OCI-LY7 (cell line): ENCODE results near the gene SIGLEC6. TPM values are rescaled to one million over a fixed set of nuclear protein-coding genes. Genes with fewer than 3 reads are reported as not detected.

Experiments
- BruUV-seq: library from RNA; stranded (reverse); fragments of 400-500 nt; replicated peaks from 2 replicates; lab custom pipeline; 2021; lab: Mats Ljungman, UMichigan
- CTCF ChIA-PET: fragments of 300-600 bp; sonication (Branson Sonifier 250); formaldehyde crosslinking; loops from one replicate; lab custom pipeline; 2022; ENCODE audit warnings: antibody characterized with exemption; ENCODE audit not compliant: unreplicated experiment; lab: Charles Lee
- POLR2A ChIA-PET: fragments of 300-600 bp; sonication (Branson Sonifier 250); formaldehyde crosslinking; loops from one replicate; lab custom pipeline; 2022; ENCODE audit warnings: antibody characterized with exemption; lab: Charles Lee
- DNase-seq: peaks from one replicate; pipeline ENCODE4 v3.0.0-alpha.2; 2015; ENCODE audit warnings: low spot score
- H2AFZ ChIP-seq: fragments of 200-600 bp; sonication (generic), shearing (Covaris generic); 2 replicates; pipeline ENCODE4 v1.6.1; 2014; ENCODE audit warnings: mild to moderate bottlenecking, antibody characterized with exemption, low read length, moderate library complexity
- H3K27ac ChIP-seq: fragments of 200-600 bp; sonication (generic); 2 replicates; pipeline ENCODE4 v1.5.1; 2014; ENCODE audit warnings: mixed run types, low read depth, mild to moderate bottlenecking, moderate library complexity, low read length, inconsistent platforms; ENCODE audit not compliant: poor library complexity, severe bottlenecking
- H3K36me3 ChIP-seq: fragments of 200-600 bp; sonication (generic); 2 replicates; pipeline ENCODE4 v1.6.1; 2014; ENCODE audit warnings: mild to moderate bottlenecking, antibody characterized with exemption, low read length, moderate library complexity, mixed read lengths; ENCODE audit not compliant: insufficient read depth
- H3K4me1 ChIP-seq: fragments of 200-600 bp; sonication (generic); 2 replicates; pipeline ENCODE4 v1.5.1; 2014; ENCODE audit warnings: mild to moderate bottlenecking, low read length; ENCODE audit not compliant: insufficient read depth, poor library complexity, severe bottlenecking
- H3K4me2 ChIP-seq: fragments of 200-600 bp; sonication (generic); 2 replicates; pipeline ENCODE4 v1.6.1; 2014; ENCODE audit warnings: mild to moderate bottlenecking, low read length
- H3K4me3 ChIP-seq: fragments of 200-600 bp; sonication (generic); 2 replicates; pipeline ENCODE4 v1.5.1; 2014; ENCODE audit warnings: mild to moderate bottlenecking, low read depth, low read length; ENCODE audit not compliant: poor library complexity, severe bottlenecking
- H3K79me2 ChIP-seq: fragments of 200-600 bp; sonication (generic); 2 replicates; pipeline ENCODE4 v1.6.1; 2016; ENCODE audit warnings: low read depth, mild to moderate bottlenecking, low read length, moderate library complexity, mixed read lengths; ENCODE audit not compliant: insufficient read depth
- H3K9me2 ChIP-seq: fragments of 200-600 bp; sonication (generic); 2 replicates; pipeline ENCODE4 v1.6.1; 2016; ENCODE audit warnings: mild to moderate bottlenecking, low read length, mixed read lengths; ENCODE audit not compliant: insufficient read depth
- H3K9me3 ChIP-seq: fragments of 200-600 bp; sonication (generic); 2 replicates; pipeline ENCODE4 v1.6.1; 2014; ENCODE audit warnings: mild to moderate bottlenecking, mixed run types, low read length, mixed read lengths
- H4K20me1 ChIP-seq: fragments of 200-600 bp; sonication (generic); 2 replicates; pipeline ENCODE4 v1.6.1; 2014; ENCODE audit warnings: mild to moderate bottlenecking, antibody characterized with exemption, low read length, moderate library complexity, mixed read lengths; ENCODE audit not compliant: insufficient read depth
- EZH2phosphoT487 ChIP-seq: fragments of 200-600 bp; sonication (generic); IDR thresholded peaks from 2 replicates; pipeline ENCODE4 v1.6.1; 2018; ENCODE audit warnings: low read depth, borderline replicate concordance, mild to moderate bottlenecking, mixed run types, antibody characterized with exemption, low read length, moderate library complexity, mixed read lengths
- intact Hi-C: fragments of 100-400 bp; cut with micrococcal nuclease; formaldehyde crosslinking; loops from one replicate; pipeline ENCODE4 v1.10.0; 2022; ENCODE audit not compliant: unreplicated experiment
- total RNA-seq, 2 experiments: library from RNA; depleted of rRNA in 1 of 2; stranded (reverse); fragments of >200 nt in 1 of 2; shearing (Covaris generic) in 1 of 2; gene quantifications; 2 replicates each; pipeline ENCODE4 v1.2.3, GENCODE V29; 2014 to 2022
- TF ChIP-seq, protein P1 (sequence below): fragments of 200-600 bp; sonication (generic); conservative IDR thresholded peaks from 2 replicates; pipeline ENCODE4 v1.5.1; 2014; ENCODE audit warnings: mild to moderate bottlenecking, antibody characterized with exemption, low read length, moderate library complexity, mixed read lengths

The SIGLEC6 gene
- total RNA-seq, 2 experiments from 2014 or later, result not detected

DNA sequence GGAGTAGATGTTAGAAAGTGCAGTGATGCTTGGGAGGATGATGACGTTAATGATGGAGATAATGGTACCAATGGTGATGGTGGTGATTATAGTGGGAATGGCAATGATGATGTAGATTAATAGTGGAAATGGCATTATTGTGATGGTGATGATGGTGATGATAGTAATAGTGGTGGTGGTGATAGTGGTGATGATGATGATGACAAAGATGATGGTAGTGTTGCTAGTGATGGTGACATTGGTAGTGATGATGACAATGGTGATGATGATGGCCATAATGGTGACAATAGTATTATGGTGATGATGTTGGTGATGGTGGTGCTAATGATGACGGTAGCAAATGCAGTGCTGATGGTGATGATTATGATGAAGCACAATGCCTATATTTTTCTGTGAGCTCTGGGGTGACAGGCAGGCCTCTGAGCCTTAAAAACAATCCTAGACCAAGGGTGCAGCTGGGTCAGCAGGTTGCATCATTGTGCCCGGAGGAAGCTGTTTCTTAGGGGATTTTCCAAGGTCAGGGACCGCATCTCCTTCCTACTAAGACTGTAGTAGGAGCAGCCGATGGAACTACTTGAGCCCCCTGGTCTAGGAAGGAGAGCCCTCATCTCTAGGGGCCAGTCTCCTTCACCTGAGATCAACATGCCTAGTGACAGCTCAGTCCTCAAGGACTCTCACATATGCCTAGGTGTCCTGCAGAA lies 45.4 kb downstream of the SIGLEC6 start:
- Histone ChIP-seq H4K20me1 (no peaks in the 10 kb centered on the region), H3K27ac (no peak overlapping the region), H2AFZ (no peak overlapping the region), H3K79me2 (no peaks in the 10 kb centered on the region), H3K9me3 (no peaks in the 10 kb centered on the region), H3K36me3 (no peaks in the 10 kb centered on the region), H3K9me2 (no peaks in the 10 kb centered on the region), H3K4me2 (no peak overlapping the region), H3K4me3 (no peak overlapping the region), H3K4me1 (no peaks in the 10 kb centered on the region)
- no peak for DNase-seq
- BruUV-seq, result no TSS peak
- POLR2A ChIA-PET, result no interaction called here
- TF ChIP-seq EZH2phosphoT487, result no peak
- TF ChIP-seq, protein P1, sequence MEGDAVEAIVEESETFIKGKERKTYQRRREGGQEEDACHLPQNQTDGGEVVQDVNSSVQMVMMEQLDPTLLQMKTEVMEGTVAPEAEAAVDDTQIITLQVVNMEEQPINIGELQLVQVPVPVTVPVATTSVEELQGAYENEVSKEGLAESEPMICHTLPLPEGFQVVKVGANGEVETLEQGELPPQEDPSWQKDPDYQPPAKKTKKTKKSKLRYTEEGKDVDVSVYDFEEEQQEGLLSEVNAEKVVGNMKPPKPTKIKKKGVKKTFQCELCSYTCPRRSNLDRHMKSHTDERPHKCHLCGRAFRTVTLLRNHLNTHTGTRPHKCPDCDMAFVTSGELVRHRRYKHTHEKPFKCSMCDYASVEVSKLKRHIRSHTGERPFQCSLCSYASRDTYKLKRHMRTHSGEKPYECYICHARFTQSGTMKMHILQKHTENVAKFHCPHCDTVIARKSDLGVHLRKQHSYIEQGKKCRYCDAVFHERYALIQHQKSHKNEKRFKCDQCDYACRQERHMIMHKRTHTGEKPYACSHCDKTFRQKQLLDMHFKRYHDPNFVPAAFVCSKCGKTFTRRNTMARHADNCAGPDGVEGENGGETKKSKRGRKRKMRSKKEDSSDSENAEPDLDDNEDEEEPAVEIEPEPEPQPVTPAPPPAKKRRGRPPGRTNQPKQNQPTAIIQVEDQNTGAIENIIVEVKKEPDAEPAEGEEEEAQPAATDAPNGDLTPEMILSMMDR, result no peak
- CTCF ChIA-PET, result no interaction called here
- intact Hi-C loops, result no loop called here

GRCh38 chr19:51480590-51480989 lies 50.9 kb downstream of the SIGLEC6 start:
- no peak overlapping the region for H3K4me3 ChIP-seq
- no peak overlapping the region for H2AFZ ChIP-seq
- no peak overlapping the region for H3K4me2 ChIP-seq
- H4K20me1 ChIP-seq, result no peaks in the 10 kb centered on the region
- DNase-seq, result no peak
- H3K79me2 ChIP-seq, result no peaks in the 10 kb centered on the region
- POLR2A ChIA-PET, result no interaction called here
- no TSS peak for BruUV-seq
- no peaks in the 10 kb centered on the region for H3K4me1 ChIP-seq
- no peak overlapping the region for H3K27ac ChIP-seq
- intact Hi-C loops, result no loop called here
- H3K9me2 ChIP-seq, result no peaks in the 10 kb centered on the region
- CTCF ChIA-PET, result no interaction called here
- H3K36me3 ChIP-seq, result no peaks in the 10 kb centered on the region
- no peaks in the 10 kb centered on the region for H3K9me3 ChIP-seq
- no peak for TF ChIP-seq EZH2phosphoT487
- TF ChIP-seq, protein P1, result no peak

GRCh38 chr19:51479531-51480331 lies 51.7 kb downstream of the SIGLEC6 start:
- H3K27ac ChIP-seq, result no peak overlapping the region
- no peak overlapping the region for H3K4me3 ChIP-seq
- H4K20me1 ChIP-seq, result no peaks in the 10 kb centered on the region
- no TSS peak for BruUV-seq
- no peak overlapping the region for H2AFZ ChIP-seq
- DNase-seq, result no peak
- H3K79me2 ChIP-seq, result no peaks in the 10 kb centered on the region
- H3K4me1 ChIP-seq, result no peaks in the 10 kb centered on the region
- ChIA-PET CTCF (no interaction called here), POLR2A (no interaction called here)
- no peaks in the 10 kb centered on the region for H3K9me3 ChIP-seq
- TF ChIP-seq EZH2phosphoT487, result no peak
- intact Hi-C loops, result no loop called here
- H3K4me2 ChIP-seq, result no peak overlapping the region
- no peaks in the 10 kb centered on the region for H3K36me3 ChIP-seq
- no peaks in the 10 kb centered on the region for H3K9me2 ChIP-seq
